Measurements from ENCODE around the gene TFPI2.

DNA sequence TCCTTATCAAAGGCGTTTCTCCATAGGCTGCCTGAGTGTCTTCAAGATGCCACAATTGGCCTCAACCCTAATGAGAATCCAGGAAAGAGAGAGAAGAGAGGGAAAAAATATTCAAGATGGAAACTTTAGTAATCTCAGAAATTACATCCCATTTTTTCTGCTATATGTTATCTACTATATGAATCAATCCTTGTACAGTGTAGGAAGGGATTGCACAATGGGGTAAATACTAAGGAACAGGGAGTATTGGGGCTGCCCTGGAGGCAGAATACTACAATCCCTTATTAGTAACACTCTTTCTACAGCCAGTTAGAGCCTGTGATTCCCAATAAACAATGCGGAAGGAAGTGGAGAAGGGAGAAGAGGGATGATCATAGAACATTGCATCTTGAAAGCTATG is 27.9 kb downstream of the TFPI2 start:
- no peak for TF ChIP-seq CTCF (conservative IDR thresholded peaks at IDR 0.05; ENCODE audit: low read length)
- TF ChIP-seq EZH2phosphoT487 (IDR thresholded peaks at IDR 0.05; ENCODE audit: borderline replicate concordance, low read depth, low read length) = no peak

Measured in OCI-LY7 (cell line).